DMS153 treated with DMSO at 0.1 percent for 48 hours (cell line): ENCODE measurements around the gene CXorf58.

Experiments used
- DNase-seq: peaks from one replicate; lab custom pipeline; 2025; ENCODE audit not compliant: unreplicated experiment; lab: John Stamatoyannopoulos, UW

Gene CXorf58

GRCh38 chrX:23900220-23900797 is 7.5 kb upstream of the CXorf58 start:
- no peak for DNase-seq

GRCh38 chrX:23901060-23901459 is 6.7 kb upstream of the CXorf58 start:
- no peak for DNase-seq

- peak; percentile 50 for DNase-seq
These were observed 6.0 kb upstream of the CXorf58 start for GRCh38 chrX:23901805-23902204.

GRCh38 chrX:23902419-23902818 is 5.4 kb upstream of the CXorf58 start:
- peak; percentile 52 for DNase-seq

GRCh38 chrX:23904096-23904495 is 3.7 kb upstream of the CXorf58 start:
- DNase-seq = no peak

GRCh38 chrX:23907111-23907497 is 702 bp upstream of the CXorf58 start:
- DNase-seq = no peak

GRCh38 chrX:23908219-23909004 is 606 bp downstream of the CXorf58 start:
- no peak for DNase-seq

- DNase-seq = no peak
These were observed 3.5 kb downstream of the CXorf58 start for GRCh38 chrX:23911126-23911835.

GRCh38 chrX:23919148-23919547 is 11.3 kb downstream of the CXorf58 start:
- no peak for DNase-seq

GRCh38 chrX:23919706-23920320 is 12.0 kb downstream of the CXorf58 start:
- no peak for DNase-seq

GRCh38 chrX:23926015-23926414 is 18.2 kb downstream of the CXorf58 start:
- no peak for DNase-seq

GRCh38 chrX:23930894-23931604 is 23.2 kb downstream of the CXorf58 start:
- no peak for DNase-seq

- no peak for DNase-seq
These were observed 24.2 kb downstream of the CXorf58 start for GRCh38 chrX:23932046-23932445.

- DNase-seq = no peak
These were observed 27.3 kb downstream of the CXorf58 start for GRCh38 chrX:23935106-23935505.

- DNase-seq = no peak
These were observed 28.4 kb downstream of the CXorf58 start for GRCh38 chrX:23936180-23936579.

GRCh38 chrX:23937100-23937499 is 29.3 kb downstream of the CXorf58 start:
- no peak for DNase-seq

GRCh38 chrX:23938690-23939089 is 30.9 kb downstream of the CXorf58 start:
- no peak for DNase-seq

- no peak for DNase-seq
These were observed 31.4 kb downstream of the CXorf58 start for GRCh38 chrX:23939203-23939602.

- no peak for DNase-seq
These were observed 36.4 kb downstream of the CXorf58 start for GRCh38 chrX:23944234-23944633.

GRCh38 chrX:23945206-23945605 is 37.4 kb downstream of the CXorf58 start:
- DNase-seq = no peak

GRCh38 chrX:23952391-23952790 is 44.6 kb downstream of the CXorf58 start:
- no peak for DNase-seq
